Mucosa of stomach (tissue), 1 donor: ENCODE results near the gene OR7A17.

Experiments
- H3K27me3 ChIP-seq: one replicate; pipeline ENCODE4 v1.7.0; 2013; ENCODE audit warnings: mild to moderate bottlenecking, low read length; ENCODE audit not compliant: control insufficient read depth, insufficient read depth
- H3K36me3 ChIP-seq: one replicate; pipeline ENCODE4 v1.7.0; 2013; ENCODE audit warnings: low read length; ENCODE audit not compliant: control insufficient read depth, insufficient read depth
- H3K4me1 ChIP-seq: one replicate; pipeline ENCODE4 v1.7.0; 2013; ENCODE audit warnings: mild to moderate bottlenecking, low read length; ENCODE audit not compliant: control insufficient read depth, insufficient read depth
- H3K4me3 ChIP-seq: one replicate; pipeline ENCODE4 v1.7.0; 2013; ENCODE audit warnings: low read length
- H3K9ac ChIP-seq: one replicate; pipeline ENCODE4 v1.7.0; 2013; ENCODE audit warnings: mild to moderate bottlenecking, low read length, moderate library complexity
- H3K9me3 ChIP-seq: one replicate; pipeline ENCODE4 v1.7.0; 2013; ENCODE audit warnings: mild to moderate bottlenecking, low read length, moderate library complexity; ENCODE audit not compliant: control insufficient read depth
- donor health status: Pancreatic carcinoma.

OR7A17 gene

GRCh38 chr19:14843169-14843568 lies 42.8 kb downstream of the OR7A17 start:
- H3K4me3 ChIP-seq = no peak overlapping the region
- no peaks in the 10 kb centered on the region for H3K27me3 ChIP-seq
- no peaks in the 10 kb centered on the region for H3K4me1 ChIP-seq
- no peaks in the 10 kb centered on the region for H3K36me3 ChIP-seq
- no peaks in the 10 kb centered on the region for H3K9me3 ChIP-seq
- H3K9ac ChIP-seq = no peak overlapping the region

- H3K4me3 ChIP-seq = no peak overlapping the region
- H3K4me1 ChIP-seq = no peaks in the 10 kb centered on the region
- H3K36me3 ChIP-seq = no peaks in the 10 kb centered on the region
- H3K9ac ChIP-seq = no peak overlapping the region
- H3K9me3 ChIP-seq = no peaks in the 10 kb centered on the region
- no peaks in the 10 kb centered on the region for H3K27me3 ChIP-seq
Measured at GRCh38 chr19:14840206-14840605, 45.7 kb downstream of the OR7A17 start.

- H3K4me3 ChIP-seq = no peak overlapping the region
- H3K9ac ChIP-seq = no peak overlapping the region
- H3K4me1 ChIP-seq = no peaks in the 10 kb centered on the region
- no peaks in the 10 kb centered on the region for H3K36me3 ChIP-seq
- H3K9me3 ChIP-seq = no peaks in the 10 kb centered on the region
- no peaks in the 10 kb centered on the region for H3K27me3 ChIP-seq
Measured at GRCh38 chr19:14837391-14837790, 48.5 kb downstream of the OR7A17 start.

GRCh38 chr19:14835011-14835410 lies 50.9 kb downstream of the OR7A17 start, which contains the start of the genes OR7A5 and OR7C1:
Gene OR7A5, minus strand, starts transcription at chr19:14835185. Its CDS starts 6,944 bp downstream, at chr19:14828241.
Gene OR7C1, minus strand, starts transcription at chr19:14835185. Its CDS starts 35,049 bp downstream, at chr19:14800136.
- Histone ChIP-seq H3K4me1 (no peaks in the 10 kb centered on the region), H3K27me3 (no peaks in the 10 kb centered on the region), H3K9me3 (no peaks in the 10 kb centered on the region), H3K36me3 (no peaks in the 10 kb centered on the region), H3K4me3 (no peak within 1 kb of the TSS), H3K9ac (no peak within 1 kb of the TSS)

GRCh38 chr19:14830702-14831101 lies 55.2 kb downstream of the OR7A17 start:
- no peaks in the 10 kb centered on the region for H3K9me3 ChIP-seq
- no peak overlapping the region for H3K4me3 ChIP-seq
- H3K36me3 ChIP-seq = no peaks in the 10 kb centered on the region
- no peaks in the 10 kb centered on the region for H3K4me1 ChIP-seq
- no peaks in the 10 kb centered on the region for H3K27me3 ChIP-seq
- no peak overlapping the region for H3K9ac ChIP-seq
